Hepatocyte (in vitro differentiated cells): Measurements from ENCODE around the gene F8. TPM values are rescaled to one million over a fixed set of nuclear protein-coding genes. Genes with fewer than 3 reads are reported as not detected.

Experiments
- DNase-seq: peaks from one replicate; pipeline ENCODE4 v3.0.0-alpha.2; 2016; ENCODE audit warnings: low spot score
- H2AFZ ChIP-seq: fragments of 200-600 bp; sonication (generic); 2 replicates; pipeline ENCODE4 v1.6.0; 2016; ENCODE audit warnings: antibody characterized with exemption, mild to moderate bottlenecking
- H3K27ac ChIP-seq: fragments of 200-600 bp; sonication (generic); 2 replicates; pipeline ENCODE4 v1.5.1; 2016; ENCODE audit warnings: mild to moderate bottlenecking
- H3K27me3 ChIP-seq: fragments of 200-600 bp; sonication (generic); 2 replicates; pipeline ENCODE4 v1.6.1; 2016
- H3K36me3 ChIP-seq: fragments of 200-600 bp; sonication (generic); replicated peaks from 2 replicates; pipeline ENCODE4 v1.5.1; 2016; ENCODE audit warnings: low read depth; ENCODE audit not compliant: insufficient read depth
- H3K4me1 ChIP-seq: fragments of 200-600 bp; sonication (generic); 2 replicates; pipeline ENCODE4 v1.5.1; 2016; ENCODE audit warnings: mild to moderate bottlenecking, moderate library complexity; ENCODE audit not compliant: insufficient read depth
- H3K4me2 ChIP-seq: fragments of 200-600 bp; sonication (generic); 2 replicates; pipeline ENCODE4 v1.6.0; 2016
- H3K4me3 ChIP-seq: fragments of 200-600 bp; sonication (generic); 2 replicates; pipeline ENCODE4 v1.5.1; 2016; ENCODE audit warnings: mild to moderate bottlenecking
- H3K79me2 ChIP-seq: fragments of 200-600 bp; sonication (generic); 2 replicates; pipeline ENCODE4 v1.6.0; 2017; ENCODE audit warnings: mild to moderate bottlenecking
- H3K9me2 ChIP-seq: fragments of 200-600 bp; sonication (generic); replicated peaks from 2 replicates; pipeline ENCODE4 v1.6.0; 2017; ENCODE audit warnings: mild to moderate bottlenecking; ENCODE audit not compliant: insufficient read depth
- H3K9me3 ChIP-seq: fragments of 200-600 bp; sonication (generic); 2 replicates; pipeline ENCODE4 v1.5.1; 2016; ENCODE audit warnings: low read depth, mild to moderate bottlenecking
- H4K20me1 ChIP-seq: fragments of 200-600 bp; sonication (generic); 2 replicates; pipeline ENCODE4 v1.6.0; 2016; ENCODE audit warnings: mild to moderate bottlenecking; ENCODE audit not compliant: insufficient read depth, poor library complexity, severe bottlenecking
- CTCF ChIP-seq: fragments of 200-600 bp; sonication (generic); IDR thresholded peaks from 2 replicates; pipeline ENCODE4 v1.5.1; 2016; ENCODE audit warnings: antibody characterized with exemption, mild to moderate bottlenecking; ENCODE audit not compliant: poor library complexity
- EZH2 ChIP-seq: fragments of 200-600 bp; sonication (generic); IDR thresholded peaks from 2 replicates; pipeline ENCODE4 v1.6.1; 2016; ENCODE audit warnings: antibody characterized with exemption, mild to moderate bottlenecking, borderline replicate concordance
- EZH2phosphoT487 ChIP-seq: fragments of 200-600 bp; sonication (generic); IDR thresholded peaks from one replicate; pipeline ENCODE4 v1.6.1; 2018; ENCODE audit warnings: antibody characterized with exemption, mild to moderate bottlenecking, low read depth, moderate library complexity; ENCODE audit not compliant: unreplicated experiment, severe bottlenecking
- WGBS: methylation state at CpG from one replicate; pipeline ENCODE4 v1.1.6; 2016; ENCODE audit warnings: low lambda C conversion rate; ENCODE audit errors: missing lambda C conversion rate; 5-methylcytosine and 5-hydroxymethylcytosine counted together
- polyA plus RNA-seq: library from polyadenylated mRNA; unstranded; fragments of >200 nt; fragmentation: Nextera tagmentation; extraction: Ambion mirVana; gene quantifications from 2 replicates; pipeline ENCODE4 v1.2.1, GENCODE V29; 2016
- total RNA-seq: library from RNA; depleted of rRNA; stranded (reverse); fragments of >200 nt; gene quantifications from 2 replicates; pipeline ENCODE4 v1.2.3, GENCODE V29; 2014

F8 gene
- total and polyA plus RNA-seq, 2 experiments from 2014 or later = 0.92 to 1.4 TPM

- H3K27me3 ChIP-seq = no peaks in the 10 kb centered on the region
- H3K79me2 ChIP-seq = peaks cover 12% of the 10 kb centered on the region
- H3K27ac ChIP-seq = no peak overlapping the region
- H3K4me3 ChIP-seq = no peak overlapping the region
- no peak overlapping the region for H3K4me2 ChIP-seq
- WGBS = 72% methylated on average over 8 of the region's 8 CpGs
- TF ChIP-seq CTCF = no peak
- no peak for TF ChIP-seq EZH2phosphoT487
- no peak for TF ChIP-seq EZH2
- no peaks in the 10 kb centered on the region for H4K20me1 ChIP-seq
- H3K9me2 ChIP-seq = no peaks in the 10 kb centered on the region
- DNase-seq = no peak
- H2AFZ ChIP-seq = no peak overlapping the region
- H3K4me1 ChIP-seq = peaks cover 6% of the 10 kb centered on the region
- no peaks in the 10 kb centered on the region for H3K36me3 ChIP-seq
- no peaks in the 10 kb centered on the region for H3K9me3 ChIP-seq
Measured at GRCh38 chrX:155065035-155065734, 42.7 kb upstream of the F8 start.

- DNase-seq = no peak
- WGBS = 83% methylated on average over 4 of the region's 4 CpGs
- H2AFZ ChIP-seq = no peak overlapping the region
Measured at GRCh38 chrX:155061760-155062159, 39.2 kb upstream of the F8 start.

GRCh38 chrX:155056877-155057792, 34.6 kb upstream of the F8 start:
- Histone ChIP-seq H4K20me1 (no peaks in the 10 kb centered on the region), H2AFZ (no peak overlapping the region), H3K79me2 (no peaks in the 10 kb centered on the region), H3K9me3 (no peaks in the 10 kb centered on the region), H3K4me3 (no peak overlapping the region), H3K4me1 (no peaks in the 10 kb centered on the region), H3K27ac (no peak overlapping the region), H3K36me3 (no peaks in the 10 kb centered on the region), H3K9me2 (no peaks in the 10 kb centered on the region), H3K4me2 (peak overlapping the region; percentile 63), H3K27me3 (no peaks in the 10 kb centered on the region)
- peak; percentile 66 for DNase-seq
- 50% methylated on average over 25 of the region's 25 CpGs for WGBS
- peak; percentile 65 for TF ChIP-seq CTCF
- TF ChIP-seq EZH2phosphoT487 = no peak
- no peak for TF ChIP-seq EZH2

More at GRCh38 chrX:155061760-155062159, 39.2 kb upstream of the F8 start:
- Histone ChIP-seq H3K36me3 (no peaks in the 10 kb centered on the region), H3K79me2 (no peaks in the 10 kb centered on the region), H3K27me3 (no peaks in the 10 kb centered on the region), H3K4me2 (no peak overlapping the region), H3K27ac (no peak overlapping the region), H4K20me1 (no peaks in the 10 kb centered on the region), H3K4me3 (no peak overlapping the region), H3K9me3 (no peaks in the 10 kb centered on the region), H3K9me2 (no peaks in the 10 kb centered on the region), H3K4me1 (no peaks in the 10 kb centered on the region)
- TF ChIP-seq EZH2 = no peak
- no peak for TF ChIP-seq EZH2phosphoT487
- no peak for TF ChIP-seq CTCF
